Neural cell (in vitro differentiated cells): ENCODE measurements around the gene INF2.

Experiments
- POLR2AphosphoS5 ChIP-seq: IDR thresholded peaks from 2 replicates; pipeline ENCODE4 v1.6.1; 2012
- REST ChIP-seq: IDR thresholded peaks from 2 replicates; pipeline ENCODE4 v1.6.1; 2012; ENCODE audit warnings: borderline replicate concordance

DNA sequence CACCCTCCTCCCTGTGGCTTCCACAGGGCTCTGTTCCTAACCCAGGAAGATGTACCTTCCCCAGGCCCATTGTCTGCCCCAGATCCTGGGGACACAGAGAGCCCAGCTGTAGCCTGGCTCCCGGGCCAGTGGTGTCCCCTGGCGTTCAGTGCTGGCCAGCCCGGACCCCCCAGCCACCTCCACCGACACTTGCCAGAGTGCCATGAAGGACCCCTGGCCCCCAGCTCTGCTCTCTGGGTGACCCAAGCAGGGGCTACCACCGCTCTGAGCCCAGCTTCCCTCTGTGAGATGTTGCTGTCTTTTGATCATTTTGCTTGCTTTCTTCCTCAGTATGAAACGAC, 6.2 kb downstream of the INF2 start:
- no peak for TF ChIP-seq POLR2AphosphoS5
- TF ChIP-seq REST, result no peak
